PFSK-1 (cell line): ENCODE measurements around the gene SESN1.

Source experiments
- SIN3A ChIP-seq: IDR thresholded peaks from 2 replicates; pipeline ENCODE4 v1.6.1; 2012; ENCODE audit warnings: mild to moderate bottlenecking, low read length, moderate library complexity, borderline replicate concordance; ENCODE audit not compliant: insufficient read depth
- TAF1 ChIP-seq: IDR thresholded peaks from 2 replicates; pipeline ENCODE4 v1.6.1; 2012; ENCODE audit warnings: low read length, control low read depth, borderline replicate concordance; ENCODE audit not compliant: insufficient read depth

DNA sequence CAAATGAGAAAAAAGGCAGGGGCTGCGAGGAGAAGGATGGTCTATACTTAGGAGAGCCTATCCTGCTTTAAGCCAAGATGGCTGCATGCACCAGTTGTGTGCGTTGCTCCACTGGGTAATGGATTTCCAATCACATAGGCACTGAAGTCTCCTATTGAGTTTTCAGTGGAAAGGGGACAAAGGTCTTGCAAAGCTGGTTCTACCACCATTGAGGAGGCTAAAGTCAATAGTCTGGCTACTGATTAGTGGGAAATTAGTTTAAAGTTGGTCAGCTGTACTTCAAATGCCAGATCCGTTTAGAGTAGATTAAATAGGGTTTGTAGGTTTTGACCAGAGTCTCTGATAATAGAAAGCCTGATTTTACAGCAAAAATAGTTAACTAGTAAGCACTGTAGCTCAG lies 104.9 kb downstream of the SESN1 start:
- no peak for TF ChIP-seq TAF1
- TF ChIP-seq SIN3A, result no peak
